T-helper 1 cell treated with Interleukin-12 subunit alpha and Interleukin-12 subunit beta and Interleukin-4 antibody, amounts not matched to agents 30 μg/mL and 1 μg/mL, for 36 hours (primary cell): ENCODE data around the gene PSMB2.

Experiments used
- H3K27ac Mint-ChIP-seq: one replicate; pipeline ENCODE4 v1.8.0; 2021; ENCODE audit warnings: mild to moderate bottlenecking, mixed read lengths
- H3K27me3 Mint-ChIP-seq: one replicate; pipeline ENCODE4 v1.8.0; 2021; ENCODE audit warnings: low read depth, mixed read lengths
- H3K36me3 Mint-ChIP-seq: one replicate; pipeline ENCODE4 v1.8.0; 2021; ENCODE audit warnings: low read depth, mixed read lengths
- H3K4me1 Mint-ChIP-seq: one replicate; pipeline ENCODE4 v1.8.0; 2021; ENCODE audit warnings: low read depth, mixed read lengths
- H3K4me3 Mint-ChIP-seq: one replicate; pipeline ENCODE4 v1.8.0; 2021; ENCODE audit warnings: mild to moderate bottlenecking, moderate library complexity, mixed read lengths
- H3K9me3 Mint-ChIP-seq: one replicate; pipeline ENCODE4 v1.8.0; 2021; ENCODE audit warnings: mixed read lengths

PSMB2 gene

DNA sequence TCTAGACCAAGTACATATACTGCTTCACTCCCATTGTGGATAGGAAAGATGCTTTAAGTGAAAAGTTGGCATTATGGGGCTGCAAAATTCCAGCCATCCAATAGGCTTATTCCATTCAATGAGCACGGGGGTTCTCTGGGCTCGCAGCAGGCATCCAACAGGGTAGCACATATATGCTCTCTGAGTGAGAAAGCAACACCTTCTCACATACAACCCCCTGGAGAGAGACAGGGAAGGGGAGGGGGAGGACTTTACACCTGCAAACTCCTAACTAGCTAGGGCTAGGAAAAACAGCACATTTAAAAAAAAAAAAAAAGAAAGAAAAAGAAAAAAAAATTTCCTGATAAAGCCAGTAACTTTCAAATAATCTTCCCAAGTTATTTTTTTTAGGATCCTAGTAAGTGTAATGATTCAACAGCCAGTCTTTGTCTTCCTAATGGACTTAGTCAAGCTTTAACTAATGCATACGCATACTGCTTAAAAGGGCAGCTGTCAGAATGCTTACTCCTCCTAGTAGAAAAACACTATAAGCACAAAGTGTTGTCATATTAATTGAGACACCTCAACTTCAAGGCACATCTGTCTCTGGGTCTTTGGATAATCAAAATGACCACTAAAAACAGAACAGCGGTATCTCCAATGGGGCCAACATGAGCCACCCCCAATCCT lies 18.7 kb downstream of the PSMB2 start:
- Mint-ChIP-seq H3K27me3 (no peaks in the 10 kb centered on the region), H3K4me1 (peaks cover 8% of the 10 kb centered on the region), H3K36me3 (peaks cover 23% of the 10 kb centered on the region), H3K4me3 (no peak overlapping the region), H3K27ac (no peak overlapping the region), H3K9me3 (no peaks in the 10 kb centered on the region)

DNA sequence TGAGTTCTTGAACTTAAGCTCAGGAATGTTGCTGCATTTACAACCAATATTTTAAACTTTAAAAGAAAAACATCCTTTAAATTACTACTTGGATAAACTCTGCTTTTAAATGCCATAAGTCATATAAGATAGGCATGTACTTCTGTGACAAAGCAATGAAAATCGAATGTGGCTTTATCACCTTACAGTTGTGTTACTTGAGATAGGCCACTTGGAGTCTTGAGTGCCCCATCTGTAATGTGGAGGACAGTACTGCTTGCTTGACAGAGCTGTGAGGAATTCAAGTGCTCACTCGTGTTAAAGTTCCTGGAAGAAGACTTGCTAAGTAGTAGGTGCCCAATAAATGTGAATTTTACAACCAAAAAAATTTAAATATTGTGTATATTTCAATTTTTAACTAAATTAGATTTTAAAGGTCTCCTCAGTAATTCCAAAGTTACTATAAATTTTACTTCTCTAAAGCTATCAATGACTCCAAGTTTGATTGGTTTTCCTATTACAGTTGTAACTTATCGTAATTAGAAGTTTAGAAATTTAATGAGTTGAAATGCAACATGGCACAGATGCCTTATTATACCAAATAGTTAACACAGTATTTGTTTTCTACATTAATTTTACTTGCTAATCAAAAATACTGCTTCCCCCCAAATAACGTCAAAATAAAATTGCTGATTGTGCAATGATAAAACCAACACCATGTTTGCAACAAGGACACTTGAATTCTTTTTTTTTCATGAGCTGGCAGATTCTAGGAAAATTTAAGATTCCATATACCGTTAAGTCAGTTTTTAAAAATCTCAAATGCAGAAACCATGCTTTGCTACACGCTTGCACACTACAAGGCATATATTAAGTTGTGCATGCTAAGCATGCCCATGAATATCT lies 21.8 kb downstream of the PSMB2 start:
- Mint-ChIP-seq H3K36me3 (peaks cover 28% of the 10 kb centered on the region), H3K4me1 (peaks cover 12% of the 10 kb centered on the region), H3K9me3 (no peaks in the 10 kb centered on the region), H3K27me3 (no peaks in the 10 kb centered on the region), H3K4me3 (no peak overlapping the region), H3K27ac (no peak overlapping the region)

DNA sequence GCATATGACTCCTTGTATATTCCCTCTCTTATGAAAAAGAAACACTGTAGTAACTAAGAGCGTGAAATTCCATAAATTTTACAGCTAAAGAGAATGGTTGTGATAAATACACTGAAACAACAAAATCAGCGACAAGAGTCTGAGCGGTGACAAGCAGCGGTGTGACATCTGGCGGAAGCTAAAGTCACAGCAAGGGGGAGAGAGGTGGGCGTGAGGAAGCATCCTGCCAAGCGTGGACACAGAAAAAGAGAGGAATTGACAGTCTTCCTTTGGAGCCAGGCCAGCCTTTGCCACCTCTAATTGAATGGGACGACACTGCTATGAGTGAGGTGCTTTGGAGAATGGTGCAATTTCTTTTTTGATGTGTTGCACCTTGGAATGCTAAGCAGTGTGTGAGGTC lies 25.9 kb downstream of the PSMB2 start:
- peaks cover 33% of the 10 kb centered on the region for H3K36me3 Mint-ChIP-seq
- no peaks in the 10 kb centered on the region for H3K27me3 Mint-ChIP-seq
- no peak overlapping the region for H3K27ac Mint-ChIP-seq

DNA sequence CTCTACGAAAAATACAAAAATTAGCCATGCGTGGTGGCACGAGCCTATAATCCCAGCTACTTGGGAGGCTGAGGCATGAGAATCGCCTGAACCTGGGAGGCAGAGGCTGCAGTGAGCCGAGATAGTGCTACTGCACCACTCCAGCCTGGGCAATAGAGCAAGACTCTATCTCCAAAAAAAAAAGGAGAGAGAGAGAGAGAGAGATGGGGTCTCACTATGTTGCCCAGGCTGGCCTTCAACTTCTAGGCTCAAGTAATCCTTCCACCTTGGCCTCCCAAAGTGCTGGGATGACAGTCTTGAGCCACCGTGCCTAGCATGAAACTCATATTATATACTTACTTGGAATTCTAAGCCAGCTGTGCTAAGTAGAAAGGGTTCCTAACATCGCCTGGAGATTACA lies 29.7 kb downstream of the PSMB2 start:
- Mint-ChIP-seq H3K27me3 (no peaks in the 10 kb centered on the region), H3K9me3 (no peaks in the 10 kb centered on the region), H3K4me3 (no peak overlapping the region), H3K4me1 (peaks cover 16% of the 10 kb centered on the region), H3K36me3 (peaks cover 38% of the 10 kb centered on the region), H3K27ac (no peak overlapping the region)

More for the DNA sequence above, 25.9 kb downstream of the PSMB2 start:
- H3K4me3 Mint-ChIP-seq: no peak overlapping the region
- peaks cover 14% of the 10 kb centered on the region for H3K4me1 Mint-ChIP-seq
- H3K9me3 Mint-ChIP-seq: no peaks in the 10 kb centered on the region

- peaks cover 41% of the 10 kb centered on the region for H3K36me3 Mint-ChIP-seq
These were observed 35.5 kb downstream of the PSMB2 start for GRCh38 chr1:35605867-35606182.

DNA sequence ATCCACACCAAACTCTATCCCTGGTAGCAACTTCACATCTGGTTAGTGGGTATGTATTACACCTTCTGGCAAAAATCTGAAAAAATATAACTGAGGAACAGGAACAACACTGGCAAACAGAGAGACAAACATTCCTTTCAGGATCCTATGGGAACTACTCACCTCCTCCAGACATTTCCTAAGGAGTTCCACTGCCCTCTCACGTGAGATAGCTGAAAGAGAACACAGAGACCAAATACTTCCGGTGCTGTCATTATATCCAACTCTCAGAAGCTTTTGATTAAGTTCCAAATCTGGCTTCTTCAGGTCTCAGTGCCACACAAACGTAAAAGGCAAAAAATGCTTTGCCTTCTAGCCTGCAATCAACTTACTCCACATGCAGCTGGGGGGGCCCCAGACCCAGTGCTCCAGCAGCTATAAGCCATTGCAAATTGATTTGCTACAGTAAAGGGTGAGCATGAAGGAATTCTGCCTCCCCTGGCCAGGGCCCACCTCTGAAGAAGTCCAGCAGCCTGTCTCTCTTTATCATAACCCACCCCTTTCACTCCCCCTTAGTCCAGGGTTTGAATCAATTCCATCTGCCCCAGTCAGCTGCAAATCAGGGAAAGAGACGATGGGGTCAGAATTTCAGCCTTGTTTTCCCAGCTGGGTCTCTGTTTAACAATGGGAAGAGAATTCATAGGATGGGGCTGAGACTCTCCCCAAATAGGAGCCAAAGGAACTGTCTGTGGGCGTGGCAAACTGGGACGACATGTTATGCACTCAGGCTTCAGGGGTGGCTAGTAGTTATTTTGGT lies 36.1 kb downstream of the PSMB2 start:
- Mint-ChIP-seq H3K27ac (no peak overlapping the region), H3K9me3 (no peaks in the 10 kb centered on the region), H3K27me3 (no peaks in the 10 kb centered on the region), H3K4me3 (no peak overlapping the region), H3K36me3 (peaks cover 40% of the 10 kb centered on the region), H3K4me1 (peaks cover 11% of the 10 kb centered on the region)

More at GRCh38 chr1:35605867-35606182, 35.5 kb downstream of the PSMB2 start:
- Mint-ChIP-seq H3K9me3 (no peaks in the 10 kb centered on the region), H3K4me3 (no peak overlapping the region), H3K4me1 (peaks cover 11% of the 10 kb centered on the region), H3K27me3 (no peaks in the 10 kb centered on the region), H3K27ac (no peak overlapping the region)

- H3K27me3 Mint-ChIP-seq: no peaks in the 10 kb centered on the region
- H3K9me3 Mint-ChIP-seq: no peaks in the 10 kb centered on the region
- H3K36me3 Mint-ChIP-seq: peaks cover 40% of the 10 kb centered on the region
- H3K27ac Mint-ChIP-seq: no peak overlapping the region
- peaks cover 11% of the 10 kb centered on the region for H3K4me1 Mint-ChIP-seq
- H3K4me3 Mint-ChIP-seq: no peak overlapping the region
These were observed 37.4 kb downstream of the PSMB2 start for GRCh38 chr1:35603941-35604340.

- peaks cover 11% of the 10 kb centered on the region for H3K4me1 Mint-ChIP-seq
- H3K27me3 Mint-ChIP-seq: no peaks in the 10 kb centered on the region
- peaks cover 39% of the 10 kb centered on the region for H3K36me3 Mint-ChIP-seq
- H3K27ac Mint-ChIP-seq: no peak overlapping the region
- H3K4me3 Mint-ChIP-seq: no peak overlapping the region
- no peaks in the 10 kb centered on the region for H3K9me3 Mint-ChIP-seq
These were observed 37.9 kb downstream of the PSMB2 start for GRCh38 chr1:35603468-35603867.

DNA sequence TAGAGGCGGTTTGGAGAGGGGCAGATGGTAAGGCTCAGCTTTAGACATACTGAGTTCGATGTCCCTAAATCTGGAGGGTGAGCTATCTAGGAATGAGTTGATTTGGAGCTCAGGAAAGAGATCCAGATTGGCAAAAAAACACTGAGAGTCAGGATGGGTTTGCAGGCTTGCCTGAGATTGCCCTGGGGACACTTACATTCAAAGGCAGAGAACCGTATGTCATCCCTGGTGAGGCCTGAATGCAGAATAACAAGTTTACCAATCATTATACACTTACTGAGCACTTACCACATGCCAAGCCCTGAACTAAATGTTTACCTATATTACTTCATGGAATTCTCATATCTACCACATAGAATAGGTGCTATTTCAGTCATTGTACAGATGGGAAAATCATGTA lies 40.7 kb downstream of the PSMB2 start:
- Mint-ChIP-seq H3K27me3 (no peaks in the 10 kb centered on the region), H3K27ac (no peak overlapping the region), H3K9me3 (no peaks in the 10 kb centered on the region), H3K4me1 (no peaks in the 10 kb centered on the region), H3K4me3 (no peak overlapping the region), H3K36me3 (peaks cover 23% of the 10 kb centered on the region)

- no peaks in the 10 kb centered on the region for H3K27me3 Mint-ChIP-seq
- H3K4me3 Mint-ChIP-seq: no peak overlapping the region
- no peaks in the 10 kb centered on the region for H3K4me1 Mint-ChIP-seq
- no peak overlapping the region for H3K27ac Mint-ChIP-seq
- H3K36me3 Mint-ChIP-seq: peaks cover 18% of the 10 kb centered on the region
- H3K9me3 Mint-ChIP-seq: no peaks in the 10 kb centered on the region
These were observed 41.9 kb downstream of the PSMB2 start for GRCh38 chr1:35599411-35599810.

DNA sequence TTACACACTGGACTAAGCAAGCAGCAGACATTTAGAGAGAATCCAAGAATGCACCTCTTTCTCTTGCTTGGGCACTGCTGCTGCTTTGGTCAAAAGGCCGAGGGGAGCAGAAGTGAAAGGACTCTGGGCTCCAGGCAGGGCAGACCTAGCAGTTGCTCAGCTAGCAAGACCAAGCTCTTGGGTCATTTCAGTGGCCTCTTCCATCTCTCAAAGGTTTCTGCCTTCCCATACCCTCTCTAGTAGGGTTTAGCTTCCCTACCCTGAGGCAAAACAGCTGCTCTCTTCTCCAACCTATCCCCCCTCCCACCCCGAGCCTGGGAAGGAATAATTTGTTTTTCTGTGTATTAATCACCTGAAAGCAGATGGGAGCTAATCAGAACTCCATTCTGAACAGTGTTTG lies 42.4 kb downstream of the PSMB2 start:
- Mint-ChIP-seq H3K36me3 (peaks cover 14% of the 10 kb centered on the region), H3K27me3 (no peaks in the 10 kb centered on the region), H3K4me3 (no peak overlapping the region), H3K27ac (peak overlapping the region; percentile 7), H3K9me3 (no peaks in the 10 kb centered on the region), H3K4me1 (peaks cover 2% of the 10 kb centered on the region)

DNA sequence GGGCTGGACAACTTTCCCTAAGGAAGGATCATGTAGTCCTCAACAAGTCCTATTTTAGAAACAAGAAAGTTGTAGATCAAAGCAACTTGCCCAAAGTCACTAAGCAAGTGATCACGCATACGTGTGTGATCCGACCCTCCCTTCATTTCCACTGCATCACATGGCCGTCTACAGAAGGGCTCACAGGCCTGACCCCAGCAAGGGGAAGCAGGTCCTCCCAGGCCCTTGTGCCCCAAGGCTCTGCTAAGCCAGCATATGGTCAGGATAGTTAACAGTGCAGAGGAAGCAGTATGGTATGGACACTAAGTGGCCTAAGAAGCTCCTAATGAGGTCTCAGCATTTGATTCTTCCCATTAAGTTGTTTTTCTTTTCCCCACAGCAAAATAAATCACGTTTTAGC lies 43.5 kb downstream of the PSMB2 start:
- peaks cover 11% of the 10 kb centered on the region for H3K36me3 Mint-ChIP-seq

GRCh38 chr1:35595684-35596083 lies 45.6 kb downstream of the PSMB2 start:
- H3K4me3 Mint-ChIP-seq: no peak overlapping the region
- H3K27ac Mint-ChIP-seq: no peak overlapping the region
- no peaks in the 10 kb centered on the region for H3K9me3 Mint-ChIP-seq

More for the DNA sequence above, 43.5 kb downstream of the PSMB2 start:
- no peak overlapping the region for H3K27ac Mint-ChIP-seq
- H3K4me3 Mint-ChIP-seq: no peak overlapping the region
- no peaks in the 10 kb centered on the region for H3K9me3 Mint-ChIP-seq
- no peaks in the 10 kb centered on the region for H3K27me3 Mint-ChIP-seq
- H3K4me1 Mint-ChIP-seq: peaks cover 7% of the 10 kb centered on the region

DNA sequence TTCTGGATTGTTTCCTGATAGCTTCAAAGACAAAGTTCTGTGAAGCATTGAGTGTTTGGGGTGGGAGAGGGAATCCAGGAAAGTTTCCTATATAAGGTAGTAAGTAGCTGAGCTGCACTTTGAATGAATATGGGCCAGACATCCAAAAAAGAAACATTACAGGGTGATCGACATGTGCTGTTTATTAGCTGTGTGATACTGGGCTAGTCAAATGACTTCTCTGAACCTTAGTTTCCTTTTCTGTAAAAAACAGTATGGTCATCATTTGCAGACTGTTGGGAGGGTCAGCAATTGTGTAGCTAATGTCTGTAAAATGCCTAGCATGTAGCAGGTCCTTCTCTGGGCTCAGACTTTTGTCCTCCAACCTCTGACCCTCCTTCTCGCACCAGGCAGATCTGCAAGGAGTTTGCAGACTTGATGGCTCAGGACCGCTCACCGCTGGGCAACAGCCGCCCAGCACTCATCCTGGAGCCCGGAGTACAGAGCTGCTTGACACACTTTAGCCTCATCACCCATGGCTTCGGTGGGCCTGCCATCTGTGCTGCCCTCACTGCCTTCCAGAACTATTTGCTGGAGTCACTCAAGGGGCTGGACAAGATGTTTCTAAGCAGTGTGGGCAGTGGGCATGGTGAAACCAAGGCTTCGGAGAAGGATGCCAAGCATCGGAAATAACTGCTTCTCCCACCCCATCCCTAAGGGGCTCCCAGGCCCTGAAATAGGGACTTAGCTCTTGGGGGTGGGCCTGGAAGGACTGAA lies 47.1 kb downstream of the PSMB2 start:
- H3K4me3 Mint-ChIP-seq: no peak overlapping the region
- peaks cover 5% of the 10 kb centered on the region for H3K36me3 Mint-ChIP-seq
- H3K9me3 Mint-ChIP-seq: no peaks in the 10 kb centered on the region
- no peaks in the 10 kb centered on the region for H3K27me3 Mint-ChIP-seq
- peaks cover 10% of the 10 kb centered on the region for H3K4me1 Mint-ChIP-seq
- H3K27ac Mint-ChIP-seq: no peak overlapping the region

More at GRCh38 chr1:35595684-35596083, 45.6 kb downstream of the PSMB2 start:
- Mint-ChIP-seq H3K4me1 (peaks cover 10% of the 10 kb centered on the region), H3K27me3 (no peaks in the 10 kb centered on the region), H3K36me3 (peaks cover 9% of the 10 kb centered on the region)
